GM12872 (cell line): ENCODE measurements around the gene C9orf50.
A peak's percentile ranks its signal among the peaks of the same experiment; 100 is the strongest.

ENCODE experiments used
- TF ChIP-seq, protein P1 (sequence below): IDR thresholded peaks from 3 replicates; pipeline ENCODE4 v1.5.1; 2011; ENCODE audit warnings: low read depth, mild to moderate bottlenecking, low read length, moderate library complexity; ENCODE audit not compliant: insufficient read depth

The C9orf50 gene

DNA sequence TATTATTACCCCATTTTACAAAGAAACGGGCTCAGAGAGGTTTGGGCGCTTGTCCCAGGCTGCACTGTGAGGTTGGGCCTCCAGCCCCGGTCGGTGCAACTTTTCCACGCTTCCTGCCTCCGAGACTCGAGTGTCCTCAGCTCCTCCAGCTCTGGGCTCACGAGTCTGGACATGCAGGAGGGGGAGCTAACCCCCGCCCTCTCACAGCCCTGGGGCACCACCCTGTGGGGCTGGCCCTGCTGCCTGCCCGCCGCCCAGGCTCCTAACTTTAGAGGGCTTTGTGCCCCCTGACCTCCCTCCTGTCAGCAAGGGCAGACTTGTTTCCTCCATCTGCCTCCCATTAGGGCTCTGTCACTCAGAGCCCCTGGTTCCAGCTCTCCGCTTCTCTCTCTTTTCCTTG is 25.4 kb upstream of the C9orf50 start:
- TF ChIP-seq, protein P1, sequence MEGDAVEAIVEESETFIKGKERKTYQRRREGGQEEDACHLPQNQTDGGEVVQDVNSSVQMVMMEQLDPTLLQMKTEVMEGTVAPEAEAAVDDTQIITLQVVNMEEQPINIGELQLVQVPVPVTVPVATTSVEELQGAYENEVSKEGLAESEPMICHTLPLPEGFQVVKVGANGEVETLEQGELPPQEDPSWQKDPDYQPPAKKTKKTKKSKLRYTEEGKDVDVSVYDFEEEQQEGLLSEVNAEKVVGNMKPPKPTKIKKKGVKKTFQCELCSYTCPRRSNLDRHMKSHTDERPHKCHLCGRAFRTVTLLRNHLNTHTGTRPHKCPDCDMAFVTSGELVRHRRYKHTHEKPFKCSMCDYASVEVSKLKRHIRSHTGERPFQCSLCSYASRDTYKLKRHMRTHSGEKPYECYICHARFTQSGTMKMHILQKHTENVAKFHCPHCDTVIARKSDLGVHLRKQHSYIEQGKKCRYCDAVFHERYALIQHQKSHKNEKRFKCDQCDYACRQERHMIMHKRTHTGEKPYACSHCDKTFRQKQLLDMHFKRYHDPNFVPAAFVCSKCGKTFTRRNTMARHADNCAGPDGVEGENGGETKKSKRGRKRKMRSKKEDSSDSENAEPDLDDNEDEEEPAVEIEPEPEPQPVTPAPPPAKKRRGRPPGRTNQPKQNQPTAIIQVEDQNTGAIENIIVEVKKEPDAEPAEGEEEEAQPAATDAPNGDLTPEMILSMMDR = no peak

- TF ChIP-seq, protein P1 = no peak
Measured at GRCh38 chr9:129644902-129645301, 24.0 kb upstream of the C9orf50 start.

GRCh38 chr9:129644365-129644764 is 23.5 kb upstream of the C9orf50 start:
- TF ChIP-seq, protein P1 = no peak

- TF ChIP-seq, protein P1 = no peak
Measured at GRCh38 chr9:129643706-129644105, 22.8 kb upstream of the C9orf50 start.

DNA sequence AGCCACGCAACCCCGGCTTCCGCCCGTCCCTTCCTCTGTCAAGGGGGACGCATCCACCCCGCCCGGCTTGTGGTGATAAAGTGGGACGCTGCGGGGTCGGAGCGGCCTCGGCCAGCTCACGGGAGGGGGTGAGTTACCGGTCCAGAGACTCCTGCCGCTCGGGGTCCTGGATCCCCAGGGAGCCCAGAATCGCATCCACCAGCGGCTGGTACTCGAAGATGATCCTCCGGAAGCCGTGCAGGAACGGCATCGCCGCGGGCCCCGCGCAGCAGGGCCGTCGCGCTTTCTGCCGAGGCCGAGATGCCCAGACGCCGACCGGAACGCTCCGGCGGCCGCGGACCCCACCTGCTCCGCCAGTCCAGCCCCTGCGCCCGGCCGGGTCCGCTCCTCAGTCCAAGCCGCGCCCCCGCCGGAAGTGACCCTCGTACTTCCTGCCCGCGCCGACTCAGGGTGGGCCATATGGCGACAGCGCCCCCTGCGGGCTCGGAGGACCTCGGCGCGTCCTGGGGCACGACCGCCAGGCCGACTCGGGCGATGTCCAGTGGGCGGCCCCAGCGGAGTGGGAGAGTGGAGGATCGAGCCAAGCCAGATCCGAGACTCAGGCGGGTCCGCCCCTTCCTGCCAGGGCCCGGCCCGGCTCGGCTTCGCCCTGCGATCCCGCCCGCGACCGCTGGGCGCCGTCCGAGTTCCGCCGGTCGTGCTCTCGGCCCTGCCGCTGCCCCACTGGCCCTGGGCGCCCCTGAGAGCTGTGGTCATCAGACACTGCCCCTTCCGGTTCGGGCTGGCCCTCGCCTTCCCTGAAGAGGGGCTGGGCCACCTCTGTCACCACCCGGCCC is 21.1 kb upstream of the C9orf50 start, which contains the start of gene ASB6:
Gene ASB6, minus strand, starts transcription at position 402 of the 836 bp plus-strand sequence. Its CDS starts 152 bp downstream, at position 250.
- TF ChIP-seq, protein P1 = peak; percentile 89

GRCh38 chr9:129640871-129641749 is 20.2 kb upstream of the C9orf50 start:
- TF ChIP-seq, protein P1 = no peak
